Ovary (tissue), 3 donors: ENCODE data around the gene LIMK2.

Experiments
- CTCF ChIP-seq, 3 donors: fragments of 450-650 bp in 2 of 3; fragments of 200-600 bp in 1 of 3; IDR thresholded peaks; one replicate each; pipeline versions ENCODE4 v1.5.1 to v1.8.0; 2016 to 2022; ENCODE audit warnings: antibody characterized with exemption in 3 of 3, mild to moderate bottlenecking in 1 of 3
- POLR2A ChIP-seq: fragments of 450-650 bp; IDR thresholded peaks from one replicate; pipeline ENCODE4 v1.6.1; 2017; ENCODE audit warnings: antibody characterized with exemption, mild to moderate bottlenecking, moderate library complexity
- donor health status: DM: no; HTN: no; CAD: no.

GRCh38 chr22:31302006-31302405, 89.9 kb downstream of the LIMK2 start:
- TF ChIP-seq CTCF (IDR thresholded peaks at IDR 0.05) (no peak), POLR2A (no peak)
